Posterior cingulate gyrus (tissue), 11 donors: ENCODE data around the gene GULP1.
A peak's percentile ranks its signal among the peaks of the same experiment; 100 is the strongest.

Experiments
- DNase-seq, 10 donors: peaks; one replicate each; pipeline versions ENCODE4 v3.0.0 to v3.0.0-alpha.2; 2020 to 2021; ENCODE audit warnings: mixed read lengths in 3 of 10
- intact Hi-C: fragments of 100-400 bp; cut with DNase I; formaldehyde crosslinking; loops from one replicate; pipeline ENCODE4 v1.15.1; 2023

Gene GULP1

GRCh38 chr2:188360485-188361263 is 69.0 kb downstream of the GULP1 start:
- intact Hi-C loops: no loop called here
- DNase-seq: no peak

GRCh38 chr2:188364033-188364630 is 72.5 kb downstream of the GULP1 start:
- no peak for DNase-seq
- intact Hi-C loops: no loop called here

GRCh38 chr2:188365058-188365641 is 73.5 kb downstream of the GULP1 start:
- intact Hi-C loops: loop anchor here (5.0 kb wide), 1 partner anchor 73 kb away; the partner anchor contains the start of gene GULP1

GRCh38 chr2:188367164-188367563 is 75.5 kb downstream of the GULP1 start:
- intact Hi-C loops: loop anchor here (5.0 kb wide), 1 partner anchor 75 kb away; the partner anchor contains the start of gene GULP1
- no peak for DNase-seq

More at GRCh38 chr2:188365058-188365641, 73.5 kb downstream of the GULP1 start:
- no peak for DNase-seq

GRCh38 chr2:188369365-188369764 is 77.7 kb downstream of the GULP1 start:
- intact Hi-C loops: loop anchor here (5.0 kb wide), 1 partner anchor 77 kb away; the partner anchor contains the start of gene GULP1
- peak in 1 of 10 donors; percentile 43 for DNase-seq

GRCh38 chr2:188378371-188378950 is 86.8 kb downstream of the GULP1 start:
- DNase-seq: no peak
- intact Hi-C loops: no loop called here

GRCh38 chr2:188379748-188380147 is 88.1 kb downstream of the GULP1 start:
- intact Hi-C loops: no loop called here
- no peak for DNase-seq

- intact Hi-C loops: no loop called here
These were observed 88.6 kb downstream of the GULP1 start for GRCh38 chr2:188380280-188380679.

GRCh38 chr2:188381614-188382013 is 89.9 kb downstream of the GULP1 start:
- intact Hi-C loops: no loop called here

More at GRCh38 chr2:188380280-188380679, 88.6 kb downstream of the GULP1 start:
- DNase-seq: no peak

GRCh38 chr2:188382107-188382506 is 90.4 kb downstream of the GULP1 start:
- intact Hi-C loops: no loop called here
- no peak for DNase-seq

More at GRCh38 chr2:188381614-188382013, 89.9 kb downstream of the GULP1 start:
- no peak for DNase-seq

- DNase-seq: no peak
- intact Hi-C loops: no loop called here
These were observed 91.5 kb downstream of the GULP1 start for GRCh38 chr2:188383158-188383557.

GRCh38 chr2:188385857-188386256 is 94.2 kb downstream of the GULP1 start:
- no peak for DNase-seq
- intact Hi-C loops: no loop called here

GRCh38 chr2:188388831-188389230 is 97.2 kb downstream of the GULP1 start:
- DNase-seq: no peak
- intact Hi-C loops: no loop called here

- DNase-seq: no peak
- intact Hi-C loops: no loop called here
These were observed 99.7 kb downstream of the GULP1 start for GRCh38 chr2:188391354-188391753.

GRCh38 chr2:188394931-188395472 is 103.3 kb downstream of the GULP1 start:
- intact Hi-C loops: no loop called here
- no peak for DNase-seq

- peak in 1 of 10 donors; percentile 55 for DNase-seq
- intact Hi-C loops: no loop called here
These were observed 104.4 kb downstream of the GULP1 start for GRCh38 chr2:188395903-188396689.

GRCh38 chr2:188399159-188399558 is 107.5 kb downstream of the GULP1 start:
- no peak for DNase-seq
- intact Hi-C loops: no loop called here

- no peak for DNase-seq
- intact Hi-C loops: no loop called here
These were observed 112.0 kb downstream of the GULP1 start for GRCh38 chr2:188403676-188404075.

GRCh38 chr2:188404341-188405004 is 112.8 kb downstream of the GULP1 start:
- DNase-seq: peak in 1 of 10 donors; percentile 65
- intact Hi-C loops: no loop called here
